Epithelial cell of prostate (primary cell): Measurements from ENCODE around the gene DIPK1B.
A peak's percentile ranks its signal among the peaks of the same experiment; 100 is the strongest.

Experiments used
- DNase-seq: peaks from one replicate; pipeline ENCODE4 v3.0.0-alpha.2; 2011; ENCODE audit warnings: low read depth, low spot score
- H3K27ac ChIP-seq: fragments of 450-650 bp; 2 replicates; pipeline ENCODE4 v1.5.1; 2017; ENCODE audit warnings: mild to moderate bottlenecking

DIPK1B gene

DNA sequence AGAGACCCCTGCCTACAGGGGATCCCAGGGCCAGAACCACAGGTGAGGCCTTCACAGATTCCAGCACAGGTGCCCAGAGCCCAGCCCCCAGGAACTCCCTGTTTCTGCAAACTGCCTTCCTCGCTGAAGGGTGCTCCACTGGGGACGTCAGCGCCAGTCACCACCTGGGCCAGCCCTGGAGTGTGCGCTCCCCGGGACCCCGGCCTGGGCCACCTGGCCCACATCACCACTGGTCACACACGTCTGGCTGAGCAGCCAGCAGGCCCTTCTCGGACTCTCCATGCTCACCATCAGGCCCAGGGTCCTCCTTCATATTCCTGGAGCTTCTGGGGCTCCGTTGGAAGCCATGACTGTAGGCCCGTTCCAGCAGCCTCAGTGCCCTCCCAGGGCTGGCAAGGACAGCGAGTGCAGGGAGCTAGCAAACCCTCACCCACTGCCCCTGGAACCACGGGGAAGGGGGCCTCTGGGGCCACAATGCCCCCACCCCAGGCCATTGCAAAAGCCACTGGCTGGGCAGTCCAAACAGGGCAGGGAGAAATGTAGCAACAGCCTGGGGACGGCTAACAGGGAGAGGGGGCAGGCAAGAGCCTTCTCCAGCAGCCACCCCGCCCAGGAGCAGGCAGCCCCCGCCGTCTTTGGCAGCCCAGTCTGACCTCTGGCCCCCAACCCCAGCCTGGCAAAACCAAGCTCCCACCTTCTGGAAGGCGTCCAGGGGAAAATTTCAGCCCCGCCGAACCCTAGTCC lies 26.4 kb upstream of the DIPK1B start:
- peak overlapping the region; percentile 61 for H3K27ac ChIP-seq
- no peak for DNase-seq

DNA sequence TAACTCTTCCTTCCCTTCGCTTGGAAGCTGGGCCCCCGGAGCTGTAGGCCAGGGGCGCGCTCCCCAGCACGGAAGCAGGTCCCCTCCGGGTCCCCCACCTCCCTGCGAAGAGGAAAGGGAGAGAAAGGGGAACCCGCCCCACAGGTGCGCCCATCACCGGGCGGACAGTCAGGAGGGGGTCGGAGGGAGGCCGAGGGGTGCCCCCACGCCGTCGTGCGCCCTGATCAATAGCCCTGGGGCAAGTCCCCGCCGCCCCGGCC lies 25.9 kb upstream of the DIPK1B start:
- DNase-seq, result no peak
- peak overlapping the region; percentile 61 for H3K27ac ChIP-seq

DNA sequence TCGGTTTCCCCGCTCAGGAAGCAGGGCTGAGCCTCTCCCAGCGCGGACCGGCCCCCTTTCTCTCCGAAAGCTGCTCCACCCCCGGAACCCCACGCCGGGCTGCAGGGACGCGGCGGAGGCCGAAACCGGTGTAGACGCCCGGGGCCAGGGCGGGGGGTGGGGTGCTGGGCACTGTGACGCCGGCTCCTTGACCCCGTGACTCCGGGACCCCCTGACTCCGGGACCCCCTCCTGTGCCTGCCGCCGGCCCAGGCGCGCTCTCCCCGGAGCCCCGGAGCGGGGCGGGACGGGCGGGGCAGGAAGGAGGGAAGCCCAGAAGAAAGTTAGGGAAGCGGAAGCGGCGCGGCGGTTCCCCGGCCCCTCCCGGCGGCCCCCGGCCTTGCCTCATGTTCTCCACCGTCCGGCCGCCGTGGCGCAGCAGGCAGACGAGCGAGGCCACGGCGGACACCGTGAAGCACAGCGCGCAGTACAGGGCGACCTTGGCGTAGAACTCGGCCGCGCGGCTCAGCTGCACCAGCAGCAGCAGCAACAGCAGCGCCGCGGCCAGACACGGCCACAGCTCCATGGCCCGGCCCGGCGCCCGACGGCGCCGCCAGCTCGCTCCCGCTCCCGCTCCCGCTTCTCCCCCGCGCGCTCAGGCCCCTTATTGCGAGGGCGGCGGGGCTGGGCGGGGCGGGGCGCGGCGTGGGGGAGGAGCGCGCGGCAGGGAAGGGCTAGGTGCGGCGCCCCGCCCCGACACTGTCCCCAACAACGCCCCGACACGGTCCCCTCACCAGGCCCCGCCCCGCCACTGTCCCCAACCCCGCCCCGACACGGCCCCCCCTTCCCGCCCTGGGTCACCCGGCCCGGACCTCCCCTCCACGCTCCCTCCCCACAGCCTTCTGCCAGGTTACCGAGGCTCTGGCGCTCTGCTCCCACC lies 25.3 kb upstream of the DIPK1B start, which contains the start of gene AGPAT2:
Gene AGPAT2, minus strand, starts transcription at position 664 of the 918 bp plus-strand sequence. Its CDS starts 100 bp downstream, at position 564.
- DNase-seq, result no peak
- H3K27ac ChIP-seq, result peak within 1 kb of the TSS; percentile 61

DNA sequence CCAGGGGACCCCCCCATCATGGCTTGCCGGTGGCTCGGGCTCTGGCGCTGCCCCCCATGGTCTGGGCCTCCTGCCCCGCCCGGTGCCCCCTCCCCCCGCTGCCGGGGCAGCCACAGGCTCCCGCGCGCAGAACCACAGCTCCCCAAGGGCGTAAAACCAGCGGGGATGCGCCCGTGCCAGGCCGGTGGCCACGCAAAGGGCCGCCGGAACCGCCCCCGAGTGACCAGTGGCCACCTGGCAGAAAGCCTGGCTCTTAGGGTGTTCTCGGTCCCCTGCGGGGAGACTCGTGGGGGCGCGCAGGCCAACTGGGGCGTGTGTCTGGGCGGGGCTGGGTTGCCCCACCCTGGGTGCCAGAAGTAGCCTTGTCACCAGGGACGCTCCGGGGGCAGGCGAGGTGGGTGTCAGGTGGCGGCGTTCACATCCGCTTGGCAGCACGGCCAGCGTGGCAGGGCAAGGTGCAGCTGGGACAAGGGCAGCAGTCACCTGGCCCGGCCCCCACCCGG lies 24.6 kb upstream of the DIPK1B start:
- no peak for DNase-seq
- no peak overlapping the region for H3K27ac ChIP-seq

DNA sequence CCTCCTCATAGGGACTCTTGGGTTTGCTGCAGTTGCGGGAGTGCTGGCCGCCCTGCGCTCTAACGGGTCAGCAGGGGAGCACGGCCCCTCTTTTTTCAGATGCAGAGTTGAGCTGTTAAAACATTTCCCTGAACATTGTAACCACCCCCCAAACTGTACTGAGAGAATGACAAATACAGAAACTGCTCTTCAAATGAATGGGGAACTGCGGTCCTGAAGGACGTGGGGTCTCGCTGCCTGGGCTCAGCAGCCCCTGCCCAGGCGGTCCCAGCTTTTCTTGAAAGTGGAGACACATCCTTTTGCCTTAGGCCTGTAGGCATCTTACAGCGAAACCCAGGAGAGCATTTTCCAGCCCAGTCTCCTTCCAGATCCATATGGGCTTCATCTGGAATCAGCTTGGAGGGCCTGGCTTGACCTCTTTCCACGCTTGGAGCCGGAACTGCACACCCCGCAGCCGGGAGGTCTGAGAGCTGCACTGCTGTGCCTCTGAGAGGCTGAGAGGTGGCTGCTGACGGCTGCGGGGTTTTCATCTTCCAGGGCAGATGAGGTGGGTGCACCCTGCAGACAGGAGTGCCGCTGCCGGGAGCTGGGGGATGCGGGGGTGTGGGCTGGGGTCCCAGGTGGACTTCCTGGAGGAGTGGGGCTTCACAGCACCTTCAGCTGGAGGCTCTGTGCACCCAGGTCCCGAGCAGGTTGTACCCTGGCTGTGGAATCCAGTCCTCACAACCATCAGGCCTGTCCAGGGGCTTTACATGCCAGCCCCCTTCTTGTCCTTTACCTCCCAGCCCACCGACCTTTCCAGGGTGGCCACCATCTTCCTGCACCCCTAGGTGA lies 23.9 kb upstream of the DIPK1B start:
- no peak for DNase-seq
- no peak overlapping the region for H3K27ac ChIP-seq

DNA sequence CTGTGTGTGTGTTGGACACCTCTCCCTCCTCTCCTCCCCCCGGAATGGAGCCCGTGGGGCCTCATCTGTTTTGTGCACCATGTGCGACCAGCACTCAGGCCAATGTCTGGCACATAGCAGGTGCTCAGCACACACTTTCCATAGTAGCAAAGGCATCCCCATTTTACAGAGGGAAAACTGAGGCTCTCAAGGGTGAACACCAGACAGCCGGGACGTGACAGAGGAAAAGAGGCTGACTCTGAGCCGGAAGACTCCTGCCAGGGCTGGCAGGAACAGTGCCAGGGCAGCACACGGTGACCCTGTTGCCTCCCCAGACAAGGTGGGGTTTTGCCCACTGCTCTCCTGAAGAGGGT lies 23.3 kb upstream of the DIPK1B start:
- DNase-seq, result no peak

DNA sequence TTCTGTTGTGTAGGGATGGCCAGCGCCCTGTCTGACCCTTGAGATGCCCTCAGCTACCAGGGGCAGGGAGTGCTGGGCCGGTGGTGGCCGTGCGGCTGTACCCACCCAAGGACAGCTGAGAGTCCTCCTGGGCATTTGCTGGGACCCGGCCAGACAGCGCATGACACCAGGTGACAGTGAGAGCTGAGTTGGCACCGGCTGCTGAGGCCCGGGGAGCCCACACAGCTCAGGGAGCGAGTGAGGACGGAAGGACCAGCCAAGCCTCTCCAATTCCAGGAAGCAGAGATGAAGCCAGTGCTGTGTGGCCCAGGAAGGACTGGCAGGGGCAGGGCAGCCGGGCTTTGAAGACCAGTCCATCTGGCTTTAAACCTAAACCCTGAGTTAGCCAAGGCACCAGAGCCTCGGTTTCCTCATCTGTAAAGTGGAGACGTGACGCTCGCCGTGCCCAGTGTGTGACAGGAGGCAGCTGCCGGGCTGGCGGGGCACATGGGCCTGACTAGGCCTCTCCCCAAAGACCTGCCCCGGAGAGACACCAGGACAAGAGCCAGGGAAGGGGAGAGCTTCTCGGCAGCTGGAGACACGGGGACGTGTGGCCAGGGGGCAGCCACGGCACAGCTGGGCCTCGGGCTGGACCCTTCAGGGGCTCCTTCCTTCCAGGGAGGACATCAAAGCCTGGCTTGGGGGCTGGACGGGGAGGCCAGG lies 22.1 kb upstream of the DIPK1B start:
- H3K27ac ChIP-seq, result no peak overlapping the region
- no peak for DNase-seq

More for the DNA sequence above, 23.3 kb upstream of the DIPK1B start:
- H3K27ac ChIP-seq, result no peak overlapping the region

DNA sequence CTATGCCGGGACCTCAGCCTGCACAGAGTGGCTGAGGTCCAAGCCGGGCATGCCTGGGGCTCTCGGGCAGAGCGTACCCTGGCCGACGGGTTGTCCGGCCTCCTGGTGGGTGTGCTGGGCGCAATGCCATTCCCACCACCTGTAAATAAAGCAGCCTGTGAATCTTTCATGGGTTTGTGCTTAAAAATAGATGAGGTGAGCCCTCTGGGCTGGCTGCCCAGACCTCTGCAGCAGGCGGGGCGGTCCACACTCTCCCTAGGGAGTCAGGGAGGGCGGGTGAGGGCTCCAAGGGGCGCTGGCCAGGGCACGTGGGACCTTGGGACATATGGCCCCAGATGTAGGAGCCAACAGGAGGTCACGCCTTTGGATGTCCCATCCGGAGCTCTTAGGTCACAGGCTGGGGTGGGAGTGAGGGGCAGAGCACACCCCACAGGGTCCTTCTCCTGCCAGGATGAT lies 21.5 kb upstream of the DIPK1B start:
- no peak for DNase-seq

DNA sequence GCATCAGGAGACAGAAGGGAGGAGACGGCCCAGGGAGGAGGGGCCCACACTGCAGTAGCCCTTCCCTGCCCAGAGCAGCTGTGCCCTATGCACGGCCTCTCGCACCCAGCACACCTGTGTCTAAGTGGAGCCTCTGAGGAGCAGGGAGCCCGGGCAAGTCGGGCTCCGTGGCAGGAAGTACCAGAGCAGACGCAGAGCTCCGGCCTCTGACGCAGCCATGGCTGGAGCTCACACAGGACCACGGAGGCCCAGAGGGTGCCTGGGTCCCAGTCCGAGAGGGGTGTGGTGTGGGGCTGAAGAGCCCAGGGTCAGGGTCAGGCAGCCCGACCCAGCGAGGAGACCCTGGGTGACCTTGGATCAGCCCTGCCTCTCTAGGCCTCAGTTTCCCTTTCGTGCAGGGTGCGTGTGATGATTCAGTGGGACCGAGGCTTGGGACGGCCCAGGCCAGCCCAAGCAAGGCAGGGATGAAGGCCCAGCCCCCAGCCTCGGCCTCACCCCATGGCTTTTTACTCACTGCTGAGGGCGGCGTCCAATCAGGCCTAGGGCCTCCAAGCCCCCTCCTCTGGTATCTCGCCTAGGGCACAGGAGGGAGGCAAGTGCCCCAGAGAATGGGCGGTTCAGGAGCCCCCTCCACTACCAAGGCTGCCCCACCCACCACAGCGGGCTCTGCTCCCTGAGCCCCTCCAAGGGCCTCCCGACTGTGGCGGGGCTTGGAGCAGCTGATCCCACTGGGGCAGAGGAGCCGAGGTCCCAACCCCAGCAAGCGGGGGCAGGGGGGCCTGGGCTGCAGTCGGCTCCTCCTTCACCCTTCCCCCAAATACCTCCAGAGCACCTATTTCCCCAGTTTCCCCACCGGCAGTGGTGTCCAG lies 20.8 kb upstream of the DIPK1B start:
- no peak overlapping the region for H3K27ac ChIP-seq
- DNase-seq, result no peak

More for the DNA sequence above, 21.5 kb upstream of the DIPK1B start:
- H3K27ac ChIP-seq, result no peak overlapping the region

DNA sequence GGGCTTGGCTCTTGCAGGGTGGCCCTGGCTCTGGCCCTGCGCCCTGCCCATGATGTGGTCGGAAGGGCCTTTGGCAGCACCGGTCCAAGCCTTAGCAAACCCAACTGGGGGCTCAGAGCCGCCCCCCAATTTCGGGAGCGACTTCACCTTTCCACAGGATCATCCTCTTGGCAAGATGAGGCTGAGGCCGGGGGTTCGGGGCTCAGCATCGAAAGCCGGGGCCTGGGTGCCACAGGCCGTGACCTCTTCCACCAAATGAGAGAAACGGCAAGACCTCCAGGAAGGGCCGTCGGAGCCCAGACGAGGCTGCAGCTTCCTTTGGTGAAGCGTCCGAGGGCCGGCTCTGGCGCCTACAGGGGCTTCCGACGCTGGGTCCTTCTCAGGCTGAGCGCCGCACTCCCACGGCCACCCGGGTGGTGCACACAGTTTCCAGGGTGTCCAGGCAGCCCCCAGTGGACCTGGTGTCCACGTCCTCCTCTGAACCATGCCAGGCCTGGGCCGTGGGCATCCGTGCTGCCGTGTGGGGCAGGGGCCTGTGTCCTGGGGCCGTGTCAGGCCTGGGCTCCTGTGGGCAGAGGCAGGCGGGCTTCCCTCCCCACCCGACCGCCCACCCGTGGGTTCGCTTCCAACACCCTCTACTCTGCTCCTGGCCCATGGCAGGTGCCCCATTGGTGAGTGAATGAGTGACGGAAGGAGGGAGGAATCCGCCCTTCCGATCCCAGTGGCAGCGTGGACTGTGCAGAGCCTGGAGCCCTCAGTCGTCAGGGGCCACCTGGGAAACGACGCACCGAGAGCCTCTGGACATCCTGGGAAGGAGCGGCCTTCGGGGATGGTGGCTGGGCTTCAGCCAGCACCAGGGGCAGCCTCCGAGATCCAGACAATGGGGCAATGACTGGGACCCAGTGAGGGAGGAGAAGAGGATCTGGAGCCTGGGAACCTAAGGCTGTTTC lies 19.9 kb upstream of the DIPK1B start:
- DNase-seq, result no peak
- H3K27ac ChIP-seq, result no peak overlapping the region

DNA sequence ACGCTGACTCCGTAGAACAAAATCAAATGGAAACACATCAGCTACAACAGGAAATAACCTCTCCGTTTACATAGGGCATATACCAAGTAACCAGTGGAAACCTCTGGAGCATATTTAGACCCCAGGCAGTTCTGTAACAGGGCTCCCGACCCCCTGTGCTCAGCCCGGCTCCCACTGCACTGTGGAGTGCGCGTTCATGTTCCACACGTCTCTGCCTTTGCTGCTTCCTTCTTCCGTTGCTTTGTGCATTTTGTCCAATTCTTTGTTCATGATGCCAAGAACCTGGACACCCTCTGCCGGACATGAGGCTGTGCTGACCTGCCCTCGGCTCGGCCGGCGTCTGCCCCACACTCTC lies 19.3 kb upstream of the DIPK1B start:
- no peak for DNase-seq
- peak overlapping the region; percentile 61 for H3K27ac ChIP-seq

DNA sequence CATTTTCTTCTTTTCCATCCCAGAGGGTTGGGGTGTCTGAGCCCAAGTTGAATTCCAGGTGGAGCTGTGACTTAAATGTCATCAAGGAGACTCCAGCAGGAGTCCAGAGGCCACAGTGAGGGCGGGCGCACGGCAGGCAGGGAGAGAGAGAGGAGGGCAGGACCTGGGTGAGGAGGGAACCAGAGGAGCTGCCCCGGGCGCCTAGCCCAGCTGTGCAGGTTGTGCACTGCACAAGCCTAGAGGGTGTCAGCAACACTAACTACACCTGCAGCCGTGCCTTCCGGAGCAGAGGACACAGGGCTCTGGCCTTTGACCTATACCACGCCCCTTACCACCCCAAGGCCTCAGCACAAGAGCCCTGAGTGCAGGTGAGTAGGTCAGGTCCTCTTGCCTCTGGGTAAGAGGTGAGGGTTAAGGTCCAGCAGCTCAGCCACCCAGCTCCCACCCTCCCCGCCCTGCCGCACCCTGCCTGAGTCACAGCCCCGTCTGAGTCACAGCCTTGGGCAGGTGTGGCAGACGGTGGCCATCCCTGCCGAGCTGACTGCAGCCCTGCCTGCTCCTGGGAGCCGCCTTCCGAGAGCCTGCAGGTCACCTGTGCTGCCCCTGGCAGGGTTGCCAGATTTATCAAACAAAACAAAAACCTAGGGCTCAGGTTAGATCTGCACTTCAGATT lies 18.7 kb upstream of the DIPK1B start:
- H3K27ac ChIP-seq, result peak overlapping the region; percentile 61
- peak; percentile 61 for DNase-seq

DNA sequence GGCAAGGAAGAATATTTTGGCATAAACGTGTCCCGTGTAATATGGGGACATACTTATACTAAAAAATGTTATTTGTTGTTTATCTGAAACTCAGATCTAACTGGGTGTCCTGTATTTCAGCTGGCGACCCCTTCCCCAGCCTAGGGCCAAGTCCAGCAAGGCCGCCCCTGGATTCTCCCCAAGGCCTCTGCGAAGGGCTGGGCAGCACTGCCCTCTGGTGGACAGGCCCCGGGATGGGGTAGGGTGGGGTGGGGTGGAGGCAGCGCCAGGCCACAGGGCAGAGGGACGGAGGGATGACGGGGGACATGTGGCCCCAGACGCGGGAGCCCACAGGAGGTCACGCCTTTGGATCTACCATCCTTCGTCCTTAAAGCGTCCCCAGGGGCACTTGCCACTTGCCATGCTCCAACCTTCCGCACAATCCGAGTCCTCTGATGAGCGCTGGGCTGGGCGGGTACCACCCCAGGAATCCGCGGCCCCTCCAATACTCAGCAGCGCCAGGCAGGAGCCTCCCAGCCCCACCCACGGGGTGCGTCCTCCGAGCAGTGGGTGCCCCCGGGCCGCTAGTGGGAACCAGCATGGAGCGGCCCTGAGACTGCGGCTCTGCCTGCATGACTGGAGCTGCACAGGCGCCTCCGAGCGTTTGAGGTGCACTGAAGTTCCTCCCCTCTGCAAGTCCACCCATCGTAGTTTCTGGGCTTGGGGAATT lies 18.1 kb upstream of the DIPK1B start:
- DNase-seq, result no peak
- peak overlapping the region; percentile 61 for H3K27ac ChIP-seq

DNA sequence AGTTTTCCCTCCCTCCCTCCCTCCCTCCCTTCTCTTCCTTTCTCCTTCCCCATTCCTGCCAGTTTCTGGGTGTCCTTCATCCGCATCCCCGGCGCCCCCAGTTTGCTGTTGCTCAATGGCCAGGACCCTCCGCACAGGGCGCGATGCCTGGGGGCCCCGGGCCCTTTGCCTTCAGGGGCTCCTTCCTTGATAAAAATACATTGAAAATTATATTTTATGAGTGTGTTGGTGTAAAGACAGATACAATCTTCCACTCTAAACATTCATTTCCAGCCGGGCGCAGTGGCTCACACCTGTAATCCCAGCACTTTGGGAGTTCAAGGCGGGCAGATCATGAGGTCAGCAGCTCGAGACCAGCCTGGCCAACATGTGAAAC lies 17.5 kb upstream of the DIPK1B start:
- H3K27ac ChIP-seq, result no peak overlapping the region
- no peak for DNase-seq

DNA sequence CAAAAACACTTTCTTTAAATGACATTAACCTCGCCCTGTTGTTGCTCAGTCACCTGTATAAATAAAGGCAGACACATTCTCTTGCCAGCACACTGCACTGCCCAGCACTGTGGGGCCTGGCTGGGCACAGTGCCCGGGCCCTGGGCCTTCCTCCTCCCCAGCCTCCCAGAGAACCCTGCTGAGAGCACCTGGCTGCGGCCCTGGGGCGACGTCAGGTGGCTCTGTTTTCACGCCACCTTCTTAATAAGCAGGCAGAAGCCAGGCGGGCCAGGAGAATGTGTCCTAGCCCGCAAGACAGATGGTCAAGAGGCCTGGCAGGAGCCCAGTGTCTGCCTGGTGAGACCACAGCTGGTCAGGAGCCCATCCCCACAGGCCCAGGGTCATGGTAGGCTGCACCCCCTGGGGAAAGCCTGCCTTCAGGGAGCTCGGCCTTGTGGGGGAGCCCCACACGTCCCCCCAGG lies 16.9 kb upstream of the DIPK1B start:
- peak; percentile 26 for DNase-seq
- H3K27ac ChIP-seq, result no peak overlapping the region

DNA sequence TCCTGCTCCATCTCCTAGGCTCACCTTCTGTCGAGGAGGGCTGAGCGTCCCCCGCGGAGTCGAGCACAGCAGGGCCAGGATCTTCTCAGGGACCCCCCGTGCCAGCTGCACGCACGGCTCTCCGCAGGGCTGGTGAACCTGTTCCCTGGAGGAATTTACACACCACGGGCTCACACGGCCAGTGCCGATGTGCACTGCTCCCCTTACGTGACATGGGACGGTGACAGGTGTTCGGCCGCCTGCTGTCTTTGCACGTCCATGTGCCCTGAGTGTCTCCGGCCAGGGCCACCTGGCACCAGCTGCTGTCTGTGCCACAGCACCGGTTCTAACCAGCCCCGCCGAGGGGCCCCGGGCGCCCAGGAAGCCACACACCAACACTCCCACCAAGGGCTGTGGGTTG lies 16.4 kb upstream of the DIPK1B start:
- H3K27ac ChIP-seq, result no peak overlapping the region
- DNase-seq, result no peak

DNA sequence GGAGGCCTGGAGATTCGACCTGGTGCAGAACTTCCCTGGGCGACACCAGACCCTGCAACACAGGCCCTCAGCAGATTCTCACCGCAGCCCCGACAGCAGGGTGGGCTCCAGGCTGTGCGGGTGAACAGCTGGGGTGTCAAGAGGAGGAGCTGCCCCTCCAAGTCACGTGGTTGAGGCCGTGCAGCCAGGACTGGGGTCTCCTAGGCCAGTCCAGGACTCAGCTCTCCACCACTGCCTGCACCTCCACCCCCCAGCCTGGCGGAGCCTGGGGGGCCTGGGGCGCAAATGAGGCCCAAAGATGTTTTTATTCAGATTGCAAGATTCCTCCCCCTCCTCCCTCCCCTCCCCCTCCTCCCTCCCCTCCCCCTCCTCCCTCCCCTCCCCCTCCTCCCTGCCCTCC lies 15.9 kb upstream of the DIPK1B start:
- DNase-seq, result no peak
- no peak overlapping the region for H3K27ac ChIP-seq
